NCI-H1436 (cell line): ENCODE results near the gene TAGLN3.

Source experiments
- DNase-seq: peaks from one replicate; lab custom pipeline; 2025; lab: John Stamatoyannopoulos, UW

TAGLN3 gene

GRCh38 chr3:111978583-111979433 lies 19.9 kb upstream of the TAGLN3 start, which contains the start of gene ABHD10:
TSS of gene ABHD10 (plus strand) at chr3:111979026. CDS start at chr3:111979062, 36 bp downstream.
- peak; percentile 99 for DNase-seq

GRCh38 chr3:111979434-111980038 lies 19.2 kb upstream of the TAGLN3 start:
- DNase-seq = no peak

DNA sequence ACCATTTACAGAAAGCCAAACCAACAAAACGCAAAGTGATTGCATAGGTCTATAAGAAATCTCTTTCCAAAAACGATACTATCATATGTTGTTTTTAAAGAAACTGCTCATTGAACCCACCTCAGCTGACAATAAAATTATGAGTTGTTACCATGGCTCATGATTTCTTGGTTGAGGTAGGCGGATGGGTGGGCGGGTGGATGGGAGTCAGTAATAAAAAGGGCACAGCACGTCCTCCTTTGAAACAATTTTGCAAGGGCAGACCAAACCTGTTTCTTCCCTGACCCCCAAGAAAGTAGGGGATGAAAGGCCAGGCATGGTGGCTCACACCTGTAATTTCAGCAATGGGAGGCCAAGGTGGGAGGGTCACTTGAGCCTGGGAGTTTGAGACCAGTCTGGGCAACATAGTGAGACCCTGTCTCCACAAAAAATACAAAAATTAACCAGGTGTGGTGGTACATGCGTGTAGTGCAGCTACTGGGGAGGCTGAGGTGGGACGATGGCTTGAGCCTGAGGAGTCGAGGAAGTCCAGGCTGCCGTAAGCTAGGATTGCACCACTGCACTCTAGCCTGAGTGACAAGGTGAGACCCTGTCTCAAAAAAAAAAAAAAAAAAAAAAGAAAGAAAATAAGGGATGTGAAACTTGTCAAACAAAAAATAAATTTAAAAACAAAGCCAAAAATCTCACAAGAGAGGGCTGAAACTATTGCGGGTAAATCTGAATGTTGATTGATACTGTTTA lies 17.8 kb upstream of the TAGLN3 start:
- no peak for DNase-seq

- DNase-seq = no peak
These were observed 17.3 kb upstream of the TAGLN3 start for GRCh38 chr3:111981457-111981763.

DNA sequence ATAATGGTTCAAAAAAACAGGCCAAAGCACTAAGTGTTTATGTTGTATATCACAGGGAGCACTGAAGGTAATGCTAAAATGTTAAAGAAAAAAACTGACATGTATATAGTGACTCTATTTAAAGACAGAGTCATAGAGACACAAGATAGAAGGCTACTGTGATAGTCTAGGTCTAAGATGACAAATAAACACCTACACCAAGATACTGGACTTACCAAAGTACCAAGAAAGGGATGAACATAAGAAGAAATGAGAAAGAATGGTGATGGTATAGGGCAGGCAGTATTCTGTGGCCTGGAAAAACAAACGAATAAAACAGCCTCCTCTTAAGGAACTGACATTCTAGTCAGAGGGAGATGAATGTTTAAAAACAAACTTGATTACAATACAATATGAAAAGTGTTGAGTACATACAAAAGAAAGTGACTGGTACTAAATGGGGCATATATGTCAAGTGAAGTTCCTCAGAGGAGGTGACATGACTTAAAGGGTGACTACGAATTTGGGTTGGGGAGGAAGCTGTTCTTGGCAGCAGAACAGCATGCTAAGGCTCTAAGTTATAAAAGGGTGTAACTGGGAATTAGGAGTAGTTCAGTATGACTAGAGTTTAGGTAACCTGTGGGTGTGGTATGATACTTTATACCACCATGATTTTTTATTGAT lies 14.0 kb upstream of the TAGLN3 start:
- no peak for DNase-seq

DNA sequence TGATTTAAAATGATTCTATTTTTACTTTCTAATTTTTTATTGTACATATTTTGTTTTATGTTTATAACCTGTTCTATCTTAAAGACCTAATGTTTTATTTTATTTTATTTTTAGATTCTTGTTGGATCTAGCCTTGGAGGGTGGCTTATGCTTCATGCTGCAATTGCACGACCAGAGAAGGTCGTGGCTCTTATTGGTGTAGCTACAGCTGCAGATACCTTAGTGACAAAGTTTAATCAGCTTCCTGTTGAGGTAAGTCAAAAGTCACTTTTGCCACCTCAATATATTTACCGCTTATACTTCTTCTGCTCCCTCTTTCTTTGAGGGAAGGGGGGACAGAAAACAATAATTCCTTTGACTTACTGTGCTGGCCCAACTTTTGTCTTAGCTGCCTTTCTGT lies 11.9 kb upstream of the TAGLN3 start:
- no peak for DNase-seq

DNA sequence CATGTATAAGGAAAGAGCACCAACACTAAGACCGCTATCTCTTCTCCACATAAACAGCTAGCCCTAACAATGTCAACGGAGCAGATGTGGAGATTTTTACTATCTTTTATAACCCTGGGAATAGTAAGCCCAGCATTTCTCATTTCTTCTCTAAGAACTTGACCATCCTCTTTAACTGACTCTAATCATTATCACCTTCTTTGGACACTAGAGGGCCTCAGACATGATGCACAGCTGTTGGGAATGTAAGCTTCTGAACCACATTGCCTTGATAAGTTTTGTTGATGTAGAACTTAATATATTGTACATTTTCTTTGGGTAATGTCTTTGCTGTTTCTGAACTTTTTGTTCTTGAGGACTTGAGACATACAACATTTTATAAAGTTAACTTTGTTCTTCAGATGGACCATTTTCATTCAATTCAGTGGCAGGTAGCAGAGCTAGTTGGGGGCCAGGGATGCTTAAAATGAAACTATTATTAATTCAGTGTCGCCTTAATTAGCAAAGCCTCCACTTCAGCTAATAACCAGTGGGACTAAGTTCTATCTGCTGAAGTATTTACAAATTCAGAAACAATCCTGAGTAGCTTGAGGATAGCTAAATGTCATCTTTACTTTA lies 9.6 kb upstream of the TAGLN3 start:
- peak; percentile 71 for DNase-seq

GRCh38 chr3:111993038-111993437 lies 5.7 kb upstream of the TAGLN3 start:
- no peak for DNase-seq

- DNase-seq = peak; percentile 38
These were observed 982 bp downstream of the TAGLN3 start for GRCh38 chr3:111999484-112000324.

GRCh38 chr3:112000367-112000771 lies 1.6 kb downstream of the TAGLN3 start:
- no peak for DNase-seq

DNA sequence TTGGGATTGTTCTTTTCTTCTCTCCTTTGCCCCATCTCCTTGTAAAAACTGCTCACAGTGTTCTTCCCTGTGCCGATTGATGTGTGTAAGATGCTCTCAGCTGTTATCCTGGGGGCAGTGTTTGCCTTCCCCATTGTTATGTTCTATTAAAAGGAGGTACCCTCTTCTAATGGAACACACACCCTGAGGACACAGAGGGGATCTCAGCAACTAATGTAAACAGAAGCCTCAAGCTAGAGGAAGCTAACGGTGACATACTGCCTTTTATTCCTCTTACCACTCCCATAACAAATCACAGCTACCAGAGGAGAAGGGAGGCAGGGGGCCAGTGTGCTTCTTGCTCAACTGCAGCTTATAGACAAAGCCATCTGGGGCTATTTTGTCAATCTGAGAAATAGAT lies 2.2 kb downstream of the TAGLN3 start:
- no peak for DNase-seq

GRCh38 chr3:112001526-112001925 lies 2.8 kb downstream of the TAGLN3 start:
- DNase-seq = no peak

DNA sequence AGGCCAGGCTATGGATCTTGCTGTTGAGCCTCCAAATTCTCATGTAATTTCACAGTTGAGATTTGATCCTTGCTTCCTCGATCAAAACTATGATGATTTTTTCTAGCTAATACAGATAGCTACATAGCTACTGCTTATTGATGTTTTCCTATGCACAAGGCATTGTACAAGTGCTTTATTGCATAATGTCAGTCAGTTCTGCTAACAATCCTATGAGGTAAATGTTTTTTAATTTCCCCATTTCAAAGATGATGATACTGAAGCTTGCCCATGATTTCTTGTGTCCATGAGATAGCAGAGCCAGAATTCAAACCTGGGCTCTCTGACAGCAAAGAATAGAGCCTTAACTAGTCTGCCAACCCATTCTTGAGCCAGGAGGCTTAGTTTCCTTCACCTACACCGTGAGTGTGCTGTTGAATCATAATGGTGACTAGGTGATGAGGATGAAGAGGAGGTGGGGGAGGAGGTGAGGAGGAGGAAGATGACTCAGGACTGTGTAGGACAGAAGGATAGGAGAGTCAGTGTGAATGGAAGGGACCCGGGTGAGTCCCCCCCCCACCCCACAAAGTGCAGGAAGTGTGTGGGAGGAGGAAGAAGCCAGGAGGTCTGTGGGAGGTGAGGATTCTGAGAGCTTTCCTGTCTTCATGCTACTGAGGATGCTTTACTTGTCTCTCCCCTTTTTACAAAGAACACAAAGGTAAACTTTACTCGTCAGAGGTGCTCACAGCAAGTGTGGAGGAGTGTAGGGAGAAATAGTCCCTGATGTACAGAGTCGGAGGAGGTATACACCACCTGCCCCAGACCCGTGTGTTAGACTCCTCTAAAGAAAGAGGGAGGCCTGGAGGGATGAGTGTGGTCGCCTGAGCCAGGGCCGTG lies 3.6 kb downstream of the TAGLN3 start:
- no peak for DNase-seq

DNA sequence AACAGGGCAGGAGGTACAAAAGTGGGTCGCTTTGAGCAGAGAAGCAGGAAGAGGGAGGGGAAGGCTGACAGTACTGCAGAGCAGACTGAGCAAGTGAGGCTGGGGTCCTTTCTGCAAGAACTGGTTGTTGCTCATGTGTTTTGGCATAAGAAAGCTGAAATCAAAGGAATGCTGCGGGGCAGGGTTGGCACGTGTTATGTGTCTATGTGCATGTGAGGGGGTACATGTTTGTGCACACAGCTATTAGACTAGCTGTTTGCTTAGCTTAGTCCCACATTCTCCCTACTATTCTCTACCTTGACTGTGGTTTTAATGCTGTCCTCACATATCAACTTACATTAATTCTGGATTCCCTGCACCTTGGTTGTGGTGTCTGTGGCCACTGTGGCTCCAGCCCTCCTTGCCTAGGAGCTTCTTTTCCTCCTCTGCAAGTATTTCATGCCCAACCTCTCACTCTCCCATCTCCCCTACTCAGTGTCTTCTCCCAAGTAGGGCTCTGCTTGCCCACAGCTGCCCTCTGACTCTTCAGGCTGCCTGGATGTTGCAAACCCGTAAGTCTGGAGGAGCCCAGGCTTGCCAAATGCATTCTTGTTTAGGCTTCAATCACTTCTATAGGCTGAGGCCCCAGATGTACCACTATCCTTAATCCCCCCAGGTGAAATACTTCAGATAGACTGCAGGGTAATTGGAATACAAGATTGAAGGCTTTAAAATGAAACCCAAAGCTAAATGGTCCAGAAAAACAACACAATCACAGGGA lies 4.8 kb downstream of the TAGLN3 start:
- no peak for DNase-seq

DNA sequence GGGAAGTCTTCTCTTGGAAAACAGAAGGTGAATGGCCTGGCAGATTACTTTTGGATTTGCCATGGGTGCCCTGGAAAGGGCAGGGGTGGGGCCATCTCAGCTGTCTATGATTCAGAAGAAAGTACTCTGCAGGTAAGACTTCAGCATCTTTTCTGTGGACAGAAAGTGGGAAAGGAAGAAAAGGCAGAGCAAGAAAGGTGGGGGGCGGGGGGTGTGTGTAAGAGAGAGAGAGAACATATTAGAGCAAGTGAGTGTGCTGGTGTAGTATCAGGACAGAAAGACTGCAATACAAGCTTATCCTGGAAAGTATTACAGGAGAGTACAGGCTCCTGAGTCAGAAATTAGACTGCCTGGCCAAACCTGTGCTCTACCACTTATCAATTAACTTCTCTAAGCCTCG lies 5.5 kb downstream of the TAGLN3 start:
- no peak for DNase-seq

- DNase-seq = no peak
These were observed 5.9 kb downstream of the TAGLN3 start for GRCh38 chr3:112004669-112005068.

DNA sequence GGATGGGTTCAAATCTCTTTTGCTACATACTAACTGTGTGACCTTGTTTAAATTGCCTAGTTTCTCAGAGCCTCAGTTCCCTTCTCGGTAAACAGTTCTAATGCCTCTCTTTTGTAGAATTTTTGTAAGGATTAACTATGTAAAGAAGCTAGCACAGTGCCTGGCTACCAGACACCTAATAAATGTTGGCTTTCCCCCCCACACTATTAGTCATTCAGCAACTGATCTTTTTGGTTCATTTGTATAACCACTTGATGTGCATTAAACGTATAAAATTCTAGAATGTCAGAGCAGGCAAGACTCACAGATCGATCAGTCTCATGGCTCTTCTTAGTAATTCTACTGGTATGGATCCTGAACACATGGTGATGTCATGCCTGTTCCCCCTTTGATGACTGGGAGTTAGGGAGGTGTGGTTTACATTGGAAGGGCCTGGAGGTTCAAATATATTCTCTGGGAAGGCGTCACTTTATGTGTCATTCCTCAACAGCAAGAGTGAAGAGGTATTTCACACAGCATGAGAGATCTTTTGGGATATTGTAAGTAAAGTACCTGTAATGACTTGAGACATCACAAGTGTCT lies 6.5 kb downstream of the TAGLN3 start:
- no peak for DNase-seq

DNA sequence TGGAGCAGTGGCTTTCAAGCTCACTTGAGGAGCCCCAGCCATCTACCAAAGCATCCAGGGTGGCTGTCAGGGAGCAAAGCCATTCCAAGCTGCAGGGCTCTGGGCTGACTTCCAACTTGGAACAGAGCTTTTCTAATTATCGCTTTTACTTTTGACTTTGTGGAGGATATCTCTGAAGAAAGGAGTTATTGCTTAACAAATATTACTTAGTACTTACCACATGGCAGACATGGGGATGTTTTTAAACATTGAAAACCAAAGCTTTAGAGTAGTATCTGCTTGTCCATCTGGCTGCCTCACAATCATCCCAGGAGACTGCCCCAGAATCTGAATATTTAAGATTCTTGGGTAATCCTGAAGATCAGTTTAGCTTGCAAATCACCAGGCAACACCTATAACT lies 8.9 kb downstream of the TAGLN3 start:
- no peak for DNase-seq

DNA sequence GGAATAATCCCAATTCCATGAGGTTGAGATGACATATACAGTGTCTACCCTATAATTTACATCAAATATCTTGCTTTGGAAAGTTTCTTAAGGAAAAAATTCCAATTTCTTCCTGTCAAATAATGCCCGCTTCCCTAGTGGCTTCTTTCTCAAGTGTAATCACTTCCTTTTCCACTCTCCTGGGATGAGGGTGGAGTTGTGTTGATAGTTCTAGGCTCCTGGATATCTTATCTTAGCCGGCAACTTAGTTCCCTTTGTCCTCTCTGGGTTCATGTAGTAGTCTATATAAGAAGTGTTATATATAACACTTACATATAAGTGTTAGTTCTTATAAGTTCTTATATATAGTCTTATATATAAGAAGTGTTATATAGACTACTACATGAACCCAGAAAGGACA lies 10.9 kb downstream of the TAGLN3 start:
- no peak for DNase-seq
